Measurements from ENCODE around the gene NEUROD2. TPM values are rescaled to one million over a fixed set of nuclear protein-coding genes. Genes with fewer than 3 reads are reported as not detected.

Gene NEUROD2
- total RNA-seq, 1 donor from 2014 or later: not detected

GRCh38 chr17:39599004-39599664 is 8.6 kb downstream of the NEUROD2 start:
- peaks cover 28% of the 10 kb centered on the region for H3K4me1 ChIP-seq
- H3K9me3 ChIP-seq: no peaks in the 10 kb centered on the region
- DNase-seq (no peak), ATAC-seq (no peak)
- H3K27me3 ChIP-seq (ENCODE audit: low read depth): peaks cover 96% of the 10 kb centered on the region
- H3K36me3 ChIP-seq: no peaks in the 10 kb centered on the region
- intact Hi-C loops (cut with DNase I): no loop called here
- TF ChIP-seq, protein P1, sequence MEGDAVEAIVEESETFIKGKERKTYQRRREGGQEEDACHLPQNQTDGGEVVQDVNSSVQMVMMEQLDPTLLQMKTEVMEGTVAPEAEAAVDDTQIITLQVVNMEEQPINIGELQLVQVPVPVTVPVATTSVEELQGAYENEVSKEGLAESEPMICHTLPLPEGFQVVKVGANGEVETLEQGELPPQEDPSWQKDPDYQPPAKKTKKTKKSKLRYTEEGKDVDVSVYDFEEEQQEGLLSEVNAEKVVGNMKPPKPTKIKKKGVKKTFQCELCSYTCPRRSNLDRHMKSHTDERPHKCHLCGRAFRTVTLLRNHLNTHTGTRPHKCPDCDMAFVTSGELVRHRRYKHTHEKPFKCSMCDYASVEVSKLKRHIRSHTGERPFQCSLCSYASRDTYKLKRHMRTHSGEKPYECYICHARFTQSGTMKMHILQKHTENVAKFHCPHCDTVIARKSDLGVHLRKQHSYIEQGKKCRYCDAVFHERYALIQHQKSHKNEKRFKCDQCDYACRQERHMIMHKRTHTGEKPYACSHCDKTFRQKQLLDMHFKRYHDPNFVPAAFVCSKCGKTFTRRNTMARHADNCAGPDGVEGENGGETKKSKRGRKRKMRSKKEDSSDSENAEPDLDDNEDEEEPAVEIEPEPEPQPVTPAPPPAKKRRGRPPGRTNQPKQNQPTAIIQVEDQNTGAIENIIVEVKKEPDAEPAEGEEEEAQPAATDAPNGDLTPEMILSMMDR (IDR thresholded peaks at IDR 0.05): no peak
- no peak overlapping the region for H3K4me3 ChIP-seq
- no peak overlapping the region for H3K27ac ChIP-seq

GRCh38 chr17:39598630-39599003 is 9.1 kb downstream of the NEUROD2 start:
- intact Hi-C loops (cut with DNase I): no loop called here
- H3K9me3 ChIP-seq: no peaks in the 10 kb centered on the region
- ATAC-seq (no peak), DNase-seq (no peak)
- H3K27me3 ChIP-seq (ENCODE audit: low read depth): peaks cover 91% of the 10 kb centered on the region
- no peak overlapping the region for H3K27ac ChIP-seq
- no peak overlapping the region for H3K4me3 ChIP-seq
- TF ChIP-seq, protein P1 (IDR thresholded peaks at IDR 0.05): no peak
- no peaks in the 10 kb centered on the region for H3K36me3 ChIP-seq
- peaks cover 23% of the 10 kb centered on the region for H3K4me1 ChIP-seq

DNA sequence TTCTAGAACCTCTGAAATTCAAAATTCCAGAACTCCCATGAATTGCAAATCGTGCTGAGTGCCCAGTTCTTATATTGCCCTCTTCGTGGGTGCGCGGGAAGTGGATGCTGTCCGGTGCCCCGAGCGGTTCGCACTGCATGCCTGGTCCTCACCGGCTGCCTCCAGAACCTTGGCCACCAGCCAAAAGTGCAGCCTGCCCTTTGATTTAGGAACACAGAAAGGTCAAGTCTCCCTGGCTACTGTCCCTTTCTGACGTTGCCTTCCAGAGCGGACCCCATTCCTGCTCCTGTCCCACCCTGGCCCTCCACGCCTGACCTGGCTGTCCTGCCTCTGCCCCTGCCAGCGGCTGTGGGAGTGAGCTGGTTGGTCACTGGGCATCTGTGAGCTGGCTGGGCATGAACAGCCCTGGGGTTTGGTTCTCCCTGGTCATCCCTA is 9.7 kb downstream of the NEUROD2 start:
- H3K27me3 ChIP-seq (ENCODE audit: low read depth): peaks cover 85% of the 10 kb centered on the region
- no peak for ATAC-seq
- no peak overlapping the region for H3K27ac ChIP-seq
- no peak for DNase-seq
- no peak overlapping the region for H3K4me3 ChIP-seq
- H3K36me3 ChIP-seq: no peaks in the 10 kb centered on the region
- TF ChIP-seq, protein P1 (IDR thresholded peaks at IDR 0.05): no peak
- peaks cover 23% of the 10 kb centered on the region for H3K4me1 ChIP-seq
- no peaks in the 10 kb centered on the region for H3K9me3 ChIP-seq
- intact Hi-C loops (cut with DNase I): no loop called here

- Histone ChIP-seq H3K4me3 (no peak overlapping the region), H3K4me1 (peaks cover 23% of the 10 kb centered on the region), H3K27ac (no peak overlapping the region), H3K9me3 (no peaks in the 10 kb centered on the region), H3K27me3 (ENCODE audit: low read depth) (peaks cover 80% of the 10 kb centered on the region), H3K36me3 (no peaks in the 10 kb centered on the region)
- TF ChIP-seq, protein P1 (IDR thresholded peaks at IDR 0.05): no peak
- intact Hi-C loops (cut with DNase I): no loop called here
- ATAC-seq: no peak
- no peak for DNase-seq
Measured at GRCh38 chr17:39597372-39598046, 10.2 kb downstream of the NEUROD2 start.

DNA sequence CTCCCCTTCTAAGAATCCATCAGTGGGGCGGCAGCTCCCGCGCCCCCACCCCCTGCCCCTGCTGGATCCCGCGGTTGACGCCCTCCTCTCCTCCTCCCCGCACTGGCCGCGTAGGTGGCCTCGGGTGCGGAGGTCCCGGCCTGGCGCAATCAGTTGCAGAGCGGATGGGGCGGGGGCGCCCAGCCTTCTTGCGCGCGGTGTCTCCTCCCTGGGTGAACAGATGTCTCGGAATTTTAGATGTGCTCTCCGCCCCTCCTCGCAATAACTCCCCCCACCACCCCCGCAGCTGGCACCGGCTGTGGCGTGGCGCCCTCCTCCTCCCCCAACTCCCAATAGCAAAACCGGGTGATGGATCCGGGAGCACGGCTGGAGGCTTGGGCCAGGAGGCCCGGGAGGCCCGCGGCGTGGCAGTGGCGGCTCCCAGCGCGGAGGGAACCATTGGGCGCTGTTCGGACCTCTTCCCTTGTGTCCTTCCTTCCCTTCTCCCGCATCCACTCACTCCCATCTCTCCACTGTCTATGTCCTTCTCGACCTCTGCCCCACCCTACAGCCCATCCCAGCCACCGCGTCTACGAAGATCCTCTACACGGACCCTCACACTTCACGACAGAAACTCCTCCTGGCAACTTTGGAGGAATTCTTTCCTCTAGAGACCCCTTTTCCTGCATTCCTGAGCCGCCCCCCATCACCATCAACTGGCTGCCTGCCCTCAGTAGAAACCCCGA is 11.0 kb downstream of the NEUROD2 start:
- TF ChIP-seq, protein P1 (IDR thresholded peaks at IDR 0.05): no peak
- Histone ChIP-seq H3K4me3 (no peak overlapping the region), H3K27me3 (ENCODE audit: low read depth) (peaks cover 77% of the 10 kb centered on the region), H3K27ac (no peak overlapping the region), H3K4me1 (peaks cover 23% of the 10 kb centered on the region), H3K36me3 (no peaks in the 10 kb centered on the region), H3K9me3 (no peaks in the 10 kb centered on the region)
- ATAC-seq (no peak), DNase-seq (no peak)
- intact Hi-C loops (cut with DNase I): no loop called here

All from lower lobe of right lung (tissue), 2 donors.